Neutrophil (primary cell): ENCODE results near the gene GNPDA2.

ENCODE experiments used
- H3K27ac ChIP-seq: fragments of 200-600 bp; sonication (generic); 2 replicates; pipeline ENCODE4 v1.5.1; 2016; ENCODE audit warnings: mild to moderate bottlenecking, moderate library complexity
- H3K27me3 ChIP-seq: fragments of 200-600 bp; sonication (generic); 2 replicates; pipeline ENCODE4 v1.6.0; 2016; ENCODE audit warnings: mild to moderate bottlenecking
- H3K36me3 ChIP-seq: fragments of 200-600 bp; sonication (generic); 2 replicates; pipeline ENCODE4 v1.5.1; 2017
- H3K4me1 ChIP-seq, 2 experiments: fragments of 200-600 bp in 1 of 2; sonication (generic) in 1 of 2; 1 replicate in 1 of 2; 2 replicates in 1 of 2; pipeline versions ENCODE4 v1.5.1 to v1.6.1; 2013 to 2016; ENCODE audit warnings: low read depth in 1 of 2, low read length in 1 of 2, mild to moderate bottlenecking in 1 of 2, moderate library complexity in 1 of 2; ENCODE audit not compliant: control insufficient read depth in 1 of 2, insufficient read depth in 1 of 2
- H3K4me3 ChIP-seq, 2 experiments: fragments of 200-600 bp in 1 of 2; sonication (generic) in 1 of 2; 1 replicate in 1 of 2; 2 replicates in 1 of 2; pipeline ENCODE4 v1.5.1; 2013 to 2016; ENCODE audit warnings: low read depth in 1 of 2, low read length in 1 of 2, mild to moderate bottlenecking in 1 of 2, moderate library complexity in 1 of 2
- H3K9me3 ChIP-seq: fragments of 200-600 bp; sonication (generic); 2 replicates; pipeline ENCODE4 v1.5.1; 2016
- TF ChIP-seq, protein P1 (sequence below): fragments of 200-600 bp; sonication (generic); IDR thresholded peaks from 2 replicates; pipeline ENCODE4 v1.5.1; 2016; ENCODE audit warnings: antibody characterized with exemption

Gene GNPDA2

DNA sequence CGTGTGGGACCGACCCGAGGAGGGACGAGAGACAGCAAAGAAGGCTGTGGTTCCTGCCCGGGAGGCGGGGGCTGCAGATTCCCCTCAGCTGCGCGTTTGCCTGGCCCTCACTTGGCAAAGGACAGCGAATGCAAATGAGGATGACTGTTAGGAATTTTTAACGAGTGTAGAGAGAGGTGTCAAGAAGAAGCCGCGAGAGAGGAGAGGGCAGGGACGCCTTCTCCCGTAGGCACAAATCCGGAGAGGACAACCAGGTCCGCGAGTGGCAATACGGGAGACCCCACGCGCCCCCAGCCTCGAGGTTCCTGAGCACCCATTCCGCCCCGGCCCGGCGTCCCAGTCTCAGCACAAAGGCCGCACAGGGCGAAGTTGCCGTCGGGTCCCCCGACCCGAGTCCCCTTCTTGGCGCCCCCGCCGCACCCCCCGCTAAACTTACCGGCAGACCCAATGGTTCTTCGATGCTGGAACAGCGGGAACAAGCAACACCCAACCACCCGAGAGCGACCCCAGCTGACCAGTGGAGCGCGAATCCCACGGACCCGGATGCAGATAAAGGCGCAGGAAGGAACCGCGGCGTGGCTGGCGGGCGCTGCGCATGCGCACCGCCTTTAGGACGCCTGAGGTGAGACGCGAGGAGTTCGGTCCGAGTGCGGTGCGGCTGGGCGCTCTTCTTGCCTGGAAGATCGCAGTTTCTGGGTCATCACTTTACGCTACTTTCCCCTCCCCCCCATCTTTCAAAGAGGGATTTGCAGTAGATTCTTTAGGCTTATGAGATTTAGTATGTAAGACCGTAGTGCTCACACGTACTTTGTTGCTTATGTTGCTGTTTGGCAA is at the start of gene GNPDA2:
TSS of gene GNPDA2 (minus strand) at position 519 of the 834 bp plus-strand sequence. CDS start 4,349 bp downstream, outside the sequence.
- TF ChIP-seq, protein P1, sequence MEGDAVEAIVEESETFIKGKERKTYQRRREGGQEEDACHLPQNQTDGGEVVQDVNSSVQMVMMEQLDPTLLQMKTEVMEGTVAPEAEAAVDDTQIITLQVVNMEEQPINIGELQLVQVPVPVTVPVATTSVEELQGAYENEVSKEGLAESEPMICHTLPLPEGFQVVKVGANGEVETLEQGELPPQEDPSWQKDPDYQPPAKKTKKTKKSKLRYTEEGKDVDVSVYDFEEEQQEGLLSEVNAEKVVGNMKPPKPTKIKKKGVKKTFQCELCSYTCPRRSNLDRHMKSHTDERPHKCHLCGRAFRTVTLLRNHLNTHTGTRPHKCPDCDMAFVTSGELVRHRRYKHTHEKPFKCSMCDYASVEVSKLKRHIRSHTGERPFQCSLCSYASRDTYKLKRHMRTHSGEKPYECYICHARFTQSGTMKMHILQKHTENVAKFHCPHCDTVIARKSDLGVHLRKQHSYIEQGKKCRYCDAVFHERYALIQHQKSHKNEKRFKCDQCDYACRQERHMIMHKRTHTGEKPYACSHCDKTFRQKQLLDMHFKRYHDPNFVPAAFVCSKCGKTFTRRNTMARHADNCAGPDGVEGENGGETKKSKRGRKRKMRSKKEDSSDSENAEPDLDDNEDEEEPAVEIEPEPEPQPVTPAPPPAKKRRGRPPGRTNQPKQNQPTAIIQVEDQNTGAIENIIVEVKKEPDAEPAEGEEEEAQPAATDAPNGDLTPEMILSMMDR: no peak
- Histone ChIP-seq H3K36me3 (no peaks in the 10 kb centered on the region), H3K27me3 (peaks cover 41% of the 10 kb centered on the region), H3K9me3 (no peaks in the 10 kb centered on the region), H3K4me3 (peak within 1 kb of the TSS; percentile 69 to 73), H3K4me1 (peaks cover 14% of the 10 kb centered on the region in 2 experiments), H3K27ac (no peak within 1 kb of the TSS)

DNA sequence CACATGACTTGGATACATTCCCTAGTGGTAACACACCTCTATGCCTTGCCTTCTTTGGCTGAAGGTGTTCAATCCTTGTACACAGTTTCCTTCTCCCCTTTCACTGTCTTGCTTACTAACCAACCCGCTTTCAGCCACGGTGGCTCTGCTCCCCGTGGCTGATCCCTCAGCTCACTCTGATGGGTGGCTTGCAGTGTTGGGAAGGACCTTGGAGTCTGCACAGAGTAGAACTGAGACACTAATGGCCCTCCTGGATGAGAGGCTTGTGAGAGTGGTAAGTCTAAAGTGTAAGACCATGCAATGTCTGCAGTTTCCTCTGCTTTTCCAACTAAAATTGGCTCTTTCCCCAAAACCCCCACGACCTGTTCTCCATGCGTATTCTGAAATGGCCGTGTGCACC is 46.0 kb upstream of the GNPDA2 start:
- Histone ChIP-seq H3K27me3 (no peaks in the 10 kb centered on the region), H3K4me3 (no peak overlapping the region), H3K4me1 (no peaks in the 10 kb centered on the region), H3K36me3 (no peaks in the 10 kb centered on the region), H3K9me3 (peaks cover 5% of the 10 kb centered on the region), H3K27ac (no peak overlapping the region)
- TF ChIP-seq, protein P1: no peak

DNA sequence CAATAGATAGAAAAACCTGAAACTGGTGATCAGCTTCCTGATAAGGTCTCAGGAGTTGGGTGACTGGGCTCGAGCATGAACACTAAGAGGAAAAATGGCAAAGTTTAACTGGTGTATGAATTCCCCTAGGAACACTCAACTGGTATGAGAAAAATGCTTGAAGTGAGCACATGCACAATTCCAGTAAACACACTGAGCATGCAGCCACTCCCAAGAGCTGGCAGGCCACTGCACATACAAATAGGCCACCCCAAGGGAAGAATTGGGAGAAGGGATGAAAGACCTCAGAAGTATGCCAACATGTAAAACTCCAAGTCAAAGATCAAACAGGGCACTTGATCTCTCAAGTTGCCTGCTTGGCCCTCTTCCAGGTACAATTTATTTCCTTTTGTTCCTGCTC is 45.4 kb upstream of the GNPDA2 start:
- no peaks in the 10 kb centered on the region for H3K36me3 ChIP-seq
- TF ChIP-seq, protein P1: no peak
- H3K27me3 ChIP-seq: no peaks in the 10 kb centered on the region
- no peaks in the 10 kb centered on the region for H3K4me1 ChIP-seq
- no peak overlapping the region for H3K27ac ChIP-seq
- peaks cover 5% of the 10 kb centered on the region for H3K9me3 ChIP-seq
- H3K4me3 ChIP-seq: no peak overlapping the region

DNA sequence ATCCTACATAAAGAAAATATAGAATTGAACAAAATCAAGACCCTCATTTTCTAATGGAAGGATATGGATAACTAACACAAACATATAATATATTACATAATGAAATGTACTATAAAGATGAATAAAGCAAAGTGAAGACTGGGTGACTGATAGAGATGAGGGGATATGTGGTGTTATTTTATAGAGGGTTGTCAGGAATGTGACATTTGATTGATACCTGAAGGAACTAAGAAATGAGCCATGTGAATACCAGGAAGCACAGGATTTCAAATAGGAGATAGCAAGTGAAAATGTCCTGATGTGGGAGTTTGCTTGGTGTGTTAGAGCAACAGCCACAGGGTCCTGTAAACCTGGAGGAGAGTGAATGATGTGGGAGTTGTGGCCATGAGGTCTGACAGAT is 40.1 kb upstream of the GNPDA2 start:
- Histone ChIP-seq H3K9me3 (no peaks in the 10 kb centered on the region), H3K36me3 (no peaks in the 10 kb centered on the region), H3K4me3 (no peak overlapping the region), H3K27ac (no peak overlapping the region), H3K27me3 (no peaks in the 10 kb centered on the region), H3K4me1 (no peaks in the 10 kb centered on the region)
- TF ChIP-seq, protein P1: no peak

DNA sequence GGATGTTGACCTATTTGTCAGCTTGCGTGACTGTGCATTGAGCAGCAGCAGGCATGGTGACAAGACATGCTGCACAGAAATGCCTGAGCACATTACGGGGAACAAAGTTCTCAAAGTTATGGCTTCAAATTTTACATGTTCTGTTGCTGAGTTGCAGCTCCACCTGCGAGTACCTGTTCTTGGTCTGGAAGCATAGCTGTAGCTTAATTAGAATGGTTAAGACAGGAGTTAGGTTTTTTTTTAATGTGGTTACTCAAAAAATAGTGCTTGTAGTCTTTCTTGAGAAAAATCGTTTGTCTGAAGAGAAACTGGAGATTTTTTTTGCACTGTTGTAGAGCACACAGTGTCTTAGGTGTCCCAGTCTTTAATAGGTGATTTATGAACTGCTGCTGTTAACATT is 38.8 kb upstream of the GNPDA2 start:
- Histone ChIP-seq H3K27ac (no peak overlapping the region), H3K9me3 (no peaks in the 10 kb centered on the region), H3K4me3 (no peak overlapping the region), H3K4me1 (no peaks in the 10 kb centered on the region), H3K36me3 (no peaks in the 10 kb centered on the region), H3K27me3 (no peaks in the 10 kb centered on the region)
- TF ChIP-seq, protein P1: no peak
